H1 (cell line): ENCODE data around the gene CRLF3. TPM values are rescaled to one million over a fixed set of nuclear protein-coding genes. Genes with fewer than 3 reads are reported as not detected.

ENCODE experiments used
- CTCF ChIA-PET: fragments of 300-600 bp; sonication (Branson Sonifier 250); formaldehyde crosslinking; loops from one replicate; lab custom pipeline; 2021; ENCODE audit not compliant: partially characterized antibody; lab: Charles Lee
- POLR2A ChIA-PET: fragments of 300-600 bp; sonication (Branson Sonifier 250); formaldehyde crosslinking; loops from one replicate; lab custom pipeline; 2021; ENCODE audit warnings: inconsistent platforms; ENCODE audit not compliant: partially characterized antibody; lab: Charles Lee
- DNase-seq, 2 experiments: peaks; one replicate each; pipeline versions ENCODE4 v3.0.0 to v3.0.0-alpha.2; 2010 to 2022; ENCODE audit warnings: low spot score in 2 of 2, low read depth in 1 of 2, mixed read lengths in 1 of 2
- FAIRE-seq: peaks from 2 replicates; lab custom pipeline; 2011; peaks lifted over from hg19 to GRCh38; lab: Jason Lieb, UNC
- H2AFZ ChIP-seq: 2 replicates; pipeline ENCODE4 v1.8.1; 2012; ENCODE audit warnings: low read length, inconsistent platforms
- H2AK5ac ChIP-seq: 2 replicates; pipeline ENCODE4 v1.6.1; 2013; ENCODE audit warnings: low read depth, low read length
- H2BK120ac ChIP-seq: replicated peaks from 2 replicates; pipeline ENCODE3; 2013; ENCODE audit warnings: low read depth, low read length, inconsistent platforms
- H2BK12ac ChIP-seq: 2 replicates; pipeline ENCODE4 v1.6.1; 2013; ENCODE audit warnings: low read depth, low read length
- H2BK15ac ChIP-seq: 2 replicates; pipeline ENCODE4 v1.6.1; 2013; ENCODE audit warnings: low read length
- H2BK20ac ChIP-seq: 2 replicates; pipeline ENCODE4 v1.6.1; 2013; ENCODE audit warnings: low read length
- H2BK5ac ChIP-seq: 2 replicates; pipeline ENCODE4 v1.6.1; 2013; ENCODE audit warnings: low read depth, low read length
- H3K14ac ChIP-seq: 2 replicates; pipeline ENCODE4 v1.6.1; 2013; ENCODE audit warnings: inconsistent platforms; ENCODE audit not compliant: insufficient read length
- H3K18ac ChIP-seq: 2 replicates; pipeline ENCODE4 v1.6.1; 2013; ENCODE audit warnings: low read length; ENCODE audit errors: extremely low read depth
- H3K23ac ChIP-seq: 2 replicates; pipeline ENCODE4 v1.6.1; 2013; ENCODE audit warnings: inconsistent platforms; ENCODE audit not compliant: insufficient read length
- H3K23me2 ChIP-seq: 2 replicates; pipeline ENCODE4 v1.6.1; 2013; ENCODE audit warnings: low read depth, low read length
- H3K27ac ChIP-seq: 2 replicates; pipeline ENCODE4 v1.6.1; 2011; ENCODE audit warnings: low read depth, low read length, inconsistent platforms
- H3K27me3 ChIP-seq, 4 experiments: replicated peaks in 1 of 4; 1 replicate in 1 of 4; 2 replicates in 3 of 4; pipeline versions ENCODE4 v1.6.1 to v1.8.1; 2011 to 2013; ENCODE audit warnings: low read length in 3 of 4, mild to moderate bottlenecking in 3 of 4, inconsistent platforms in 2 of 4, mixed read lengths in 2 of 4, moderate library complexity in 1 of 4; ENCODE audit not compliant: control insufficient read depth in 3 of 4, insufficient read depth in 3 of 4; ENCODE audit errors: extremely low read depth in 1 of 4
- H3K36me3 ChIP-seq, 4 experiments: 2 replicates each; pipeline versions ENCODE4 v1.6.1 to v1.8.1; 2011 to 2013; ENCODE audit warnings: mild to moderate bottlenecking in 4 of 4, low read length in 3 of 4, moderate library complexity in 2 of 4, control low read depth in 1 of 4, inconsistent platforms in 1 of 4; ENCODE audit not compliant: insufficient read depth in 4 of 4, control insufficient read depth in 2 of 4
- H3K4ac ChIP-seq: replicated peaks from 2 replicates; pipeline ENCODE3; 2013; ENCODE audit warnings: low read length, low read depth, mixed read lengths, inconsistent platforms; ENCODE audit not compliant: insufficient read length
- H3K4me1 ChIP-seq, 4 experiments: replicated peaks in 1 of 4; 1 replicate in 1 of 4; 2 replicates in 3 of 4; pipeline versions ENCODE4 v1.6.1 to v1.8.1; 2011 to 2013; ENCODE audit warnings: low read length in 3 of 4, inconsistent platforms in 2 of 4, mixed read lengths in 1 of 4; ENCODE audit not compliant: insufficient read depth in 4 of 4, control insufficient read depth in 3 of 4
- H3K4me2 ChIP-seq, 2 experiments: 2 replicates each; pipeline versions ENCODE4 v1.6.1 to v1.8.1; 2011 to 2013; ENCODE audit warnings: low read depth in 2 of 2, low read length in 2 of 2, control low read depth in 1 of 2, inconsistent platforms in 1 of 2, mild to moderate bottlenecking in 1 of 2; ENCODE audit not compliant: insufficient read depth in 1 of 2
- H3K4me3 ChIP-seq, 4 experiments: fragments of 200-600, 300-600 bp in 1 of 4; sonication (generic), shearing (Covaris generic), sonication (Bioruptor Twin) in 1 of 4; 2 replicates each; pipeline versions ENCODE4 v1.5.1 to v1.8.1; 2011 to 2016; ENCODE audit warnings: low read length in 4 of 4, low read depth in 3 of 4, control low read depth in 2 of 4, inconsistent platforms in 2 of 4, mild to moderate bottlenecking in 2 of 4, mixed read lengths in 1 of 4, moderate library complexity in 1 of 4; ENCODE audit not compliant: insufficient read depth in 2 of 4; ENCODE audit errors: extremely low read depth in 1 of 4
- H3K56ac ChIP-seq: replicated peaks from 2 replicates; pipeline ENCODE3; 2013; ENCODE audit warnings: low read depth, mild to moderate bottlenecking, mixed read lengths, low read length, inconsistent platforms; ENCODE audit not compliant: insufficient read length
- H3K79me1 ChIP-seq: 2 replicates; pipeline ENCODE4 v1.6.1; 2013; ENCODE audit warnings: low read depth, low read length, control low read depth
- H3K79me2 ChIP-seq, 2 experiments: 2 replicates each; pipeline versions ENCODE4 v1.6.1 to v1.8.1; 2012 to 2013; ENCODE audit warnings: low read length in 2 of 2, mild to moderate bottlenecking in 2 of 2, inconsistent platforms in 1 of 2; ENCODE audit not compliant: insufficient read depth in 2 of 2, control insufficient read depth in 1 of 2
- H3K9ac ChIP-seq, 4 experiments: replicated peaks in 1 of 4; 1 replicate in 1 of 4; 2 replicates in 3 of 4; pipeline versions ENCODE4 v1.6.1 to v1.8.1; 2011 to 2013; ENCODE audit warnings: low read depth in 3 of 4, low read length in 3 of 4, control low read depth in 2 of 4, mild to moderate bottlenecking in 2 of 4, moderate library complexity in 2 of 4, inconsistent platforms in 1 of 4; ENCODE audit errors: extremely low read depth in 1 of 4
- H3K9me3 ChIP-seq, 2 experiments: 2 replicates each; pipeline versions ENCODE4 v1.6.1 to v1.8.1; 2012 to 2013; ENCODE audit warnings: mild to moderate bottlenecking in 2 of 2, moderate library complexity in 2 of 2, control low read depth in 1 of 2, inconsistent platforms in 1 of 2, low read depth in 1 of 2, low read length in 1 of 2, mixed read lengths in 1 of 2; ENCODE audit not compliant: insufficient read depth in 2 of 2
- H4K20me1 ChIP-seq, 2 experiments: replicated peaks in 1 of 2; 2 replicates each; pipeline versions ENCODE3 to v1.8.1; 2011 to 2013; ENCODE audit warnings: inconsistent platforms in 2 of 2, low read length in 2 of 2, mild to moderate bottlenecking in 1 of 2; ENCODE audit not compliant: insufficient read depth in 2 of 2, control insufficient read depth in 1 of 2
- H4K5ac ChIP-seq: 2 replicates; pipeline ENCODE4 v1.6.1; 2013; ENCODE audit warnings: low read length, low read depth, mixed read lengths, inconsistent platforms; ENCODE audit not compliant: insufficient read length
- H4K8ac ChIP-seq: 2 replicates; pipeline ENCODE4 v1.8.0; 2013; ENCODE audit warnings: mild to moderate bottlenecking, moderate library complexity, low read length, inconsistent platforms; ENCODE audit not compliant: insufficient read depth; ENCODE audit errors: extremely low read depth
- H4K91ac ChIP-seq: replicated peaks from 2 replicates; pipeline ENCODE3; 2013; ENCODE audit warnings: low read length, mixed read lengths, inconsistent platforms; ENCODE audit not compliant: insufficient read length
- CTCF ChIP-seq, 3 experiments: IDR thresholded peaks; 1 replicate in 2 of 3; 2 replicates in 1 of 3; pipeline versions ENCODE4 v1.5.1 to v1.6.1; 2011; ENCODE audit warnings: low read length in 3 of 3, mild to moderate bottlenecking in 3 of 3, inconsistent platforms in 2 of 3, low read depth in 1 of 3, moderate library complexity in 1 of 3; ENCODE audit not compliant: insufficient read depth in 1 of 3; ENCODE audit errors: control extremely low read depth in 1 of 3
- EGR1 ChIP-seq: IDR thresholded peaks from 2 replicates; pipeline ENCODE4 v1.6.1; 2011; ENCODE audit warnings: low read depth, low read length, borderline replicate concordance
- GABPA ChIP-seq: IDR thresholded peaks from 2 replicates; pipeline ENCODE4 v1.6.1; 2011; ENCODE audit warnings: mild to moderate bottlenecking, low read length, moderate library complexity, borderline replicate concordance; ENCODE audit not compliant: insufficient read depth
- HDAC6 ChIP-seq: IDR thresholded peaks from one replicate; pipeline ENCODE4 v1.7.1; 2012; ENCODE audit warnings: low read depth, mild to moderate bottlenecking, inconsistent platforms, low read length, moderate library complexity
- NANOG ChIP-seq: IDR thresholded peaks from 2 replicates; pipeline ENCODE4 v1.6.1; 2011; ENCODE audit warnings: low read length, low read depth, mild to moderate bottlenecking, inconsistent platforms; ENCODE audit not compliant: insufficient read depth, poor library complexity, severe bottlenecking
- RFX5 ChIP-seq: IDR thresholded peaks from 2 replicates; pipeline ENCODE4 v1.6.1; 2011; ENCODE audit warnings: low read depth, low read length, improper control_type of control experiment, borderline replicate concordance
- RXRA ChIP-seq: IDR thresholded peaks from 2 replicates; pipeline ENCODE4 v1.6.1; 2011; ENCODE audit warnings: low read depth, mild to moderate bottlenecking, low read length, moderate library complexity; ENCODE audit not compliant: insufficient read depth
- USF2 ChIP-seq: IDR thresholded peaks from 2 replicates; pipeline ENCODE4 v1.6.1; 2011; ENCODE audit warnings: low read length, improper control_type of control experiment
- YY1 ChIP-seq: IDR thresholded peaks from 2 replicates; pipeline ENCODE4 v1.6.1; 2011; ENCODE audit warnings: low read depth, mild to moderate bottlenecking, low read length
- ZNF274 ChIP-seq: IDR thresholded peaks from 2 replicates; pipeline ENCODE4 v1.7.0; 2012; ENCODE audit warnings: low read length, borderline replicate concordance; ENCODE audit errors: extremely low read depth
- WGBS, 2 experiments: shearing (Covaris generic) in 1 of 2; methylation state at CpG; one replicate each; pipeline versions ENCODE4 v1.1.6 to v1.1.7; 2013 to 2015; ENCODE audit warnings: low lambda C conversion rate in 2 of 2, mixed read lengths in 2 of 2, inconsistent platforms in 1 of 2, low coverage in 1 of 2, missing lambda C conversion rate in 1 of 2; ENCODE audit not compliant: insufficient replicate concordance in 2 of 2, insufficient coverage in 1 of 2, insufficient read length in 1 of 2; ENCODE audit errors: extremely low coverage in 1 of 2, missing lambda C conversion rate in 1 of 2; 5-methylcytosine and 5-hydroxymethylcytosine counted together
- polyA plus RNA-seq, 7 experiments: library from polyadenylated mRNA; depleted of rRNA in 3 of 7; stranded (reverse) in 5 of 7; unstranded in 2 of 7; fragments of >200 nt in 5 of 7; fragments of 200-250 nt in 2 of 7; gene quantifications; 1 replicate in 5 of 7; 2 replicates in 1 of 7; 4 replicates in 1 of 7; pipeline versions ENCODE4 v1.2.1 to v1.2.3, GENCODE V29; 2011 to 2013; ENCODE audit warnings: missing spikeins in 2 of 7, mixed read lengths in 2 of 7
- total RNA-seq: library from RNA; stranded (reverse); fragmentation: NEBNext Ultra II Directional; extraction: Animal tissue kit (Norgen Biotek cat#: 25700); gene quantifications from 2 replicates; pipeline ENCODE4 v1.2.1, GENCODE V29; 2021

CRLF3 gene
- total and polyA plus RNA-seq, 2 of the 8 experiments (the other 6 are each of a cell fraction or from before 2014, with no cell fraction given): 12.7 to 22.7 TPM

- Histone ChIP-seq H4K20me1 (no peaks in the 10 kb centered on the region), H2BK15ac (no peak overlapping the region), H2BK20ac (no peak overlapping the region), H3K18ac (no peak overlapping the region), H3K79me2 (no peaks in the 10 kb centered on the region), H3K23me2 (no peaks in the 10 kb centered on the region), H3K56ac (no peak overlapping the region), H3K23ac (no peak overlapping the region), H3K9ac (no peak overlapping the region), H2AFZ (no peak overlapping the region), H2BK12ac (no peak overlapping the region), H3K27ac (no peak overlapping the region), H2AK5ac (no peak overlapping the region), H3K4me3 (no peak overlapping the region), H4K5ac (no peak overlapping the region), H3K14ac (no peak overlapping the region), H4K91ac (no peak overlapping the region), H3K79me1 (no peaks in the 10 kb centered on the region), H2BK120ac (no peak overlapping the region), H3K27me3 (no peaks in the 10 kb centered on the region), H3K4me1 (no peaks in the 10 kb centered on the region), H3K4ac (no peak overlapping the region), H2BK5ac (no peak overlapping the region), H4K8ac (no peak overlapping the region), H3K36me3 (peaks cover 2 to 79% (median 16%) of the 10 kb centered on the region in 4 experiments; a peak in 4 of 8 replicates), H3K4me2 (no peak overlapping the region), H3K9me3 (no peaks in the 10 kb centered on the region)
- ChIA-PET CTCF (interaction anchor here (0.6 to 1.5 kb wide), 2 partner anchors 14 to 15 kb away, joined by 3 to 8 read pairs; no protein-coding TSS in a partner anchor), POLR2A (interaction anchor here (1.3 to 3.0 kb wide), 3 partner anchors 11 to 34 kb away, joined by 3 to 13 read pairs (median 4); partner anchors contain the start of gene CRLF3)
- WGBS, 2 experiments: 93% methylated on average over 1 of the region's 2 CpGs; no CpG with 5 or more reads in 1 of the 2 experiments
- DNase-seq (no peak), FAIRE-seq (no peak)
- TF ChIP-seq EGR1 (no peak), USF2 (no peak), YY1 (no peak), HDAC6 (no peak), NANOG (no peak), RXRA (no peak), CTCF (IDR thresholded peaks at IDR 0.05; ENCODE audit: control extremely low read depth in 1 of 3, insufficient read depth in 1 of 3, low read depth in 1 of 3, low read length in 3 of 3) (no peak), GABPA (no peak), ZNF274 (no peak), RFX5 (no peak)
These were observed 34.2 kb downstream of the CRLF3 start for GRCh38 chr17:30790279-30790678.
